GM10266 (cell line): Measurements from ENCODE around the gene ANO9.
"Not testable (repeated sequence)": the region's sequence is repeated elsewhere in the genome, so short reads cannot be mapped to it uniquely, and the experiment has no call there.

ENCODE experiments used
- DNase-seq: peaks from one replicate; pipeline ENCODE4 v3.0.0; 2012; ENCODE audit errors: extremely low spot score
- CTCF ChIP-seq: IDR thresholded peaks from 2 replicates; pipeline ENCODE4 v1.5.1; 2012; ENCODE audit warnings: mild to moderate bottlenecking, low read depth; ENCODE audit not compliant: control insufficient read depth, insufficient read depth; ENCODE audit errors: missing control alignments

Gene ANO9

GRCh38 chr11:471468-472145 is 29.8 kb upstream of the ANO9 start:
- no peak for DNase-seq

GRCh38 chr11:469684-470560 is 28.1 kb upstream of the ANO9 start:
- no peak for TF ChIP-seq CTCF
- DNase-seq, result no peak

More at GRCh38 chr11:471468-472145, 29.8 kb upstream of the ANO9 start:
- no peak for TF ChIP-seq CTCF

- DNase-seq, result not testable (repeated sequence)
Observed at GRCh38 chr11:469026-469683, 27.3 kb upstream of the ANO9 start.

- no peak for TF ChIP-seq CTCF
- DNase-seq, result no peak
Observed at GRCh38 chr11:468493-468892, 26.7 kb upstream of the ANO9 start.

GRCh38 chr11:468036-468435 is 26.2 kb upstream of the ANO9 start:
- TF ChIP-seq CTCF, result no peak
- DNase-seq, result no peak

- no peak for DNase-seq
- no peak for TF ChIP-seq CTCF
Observed at GRCh38 chr11:465896-466530, 24.2 kb upstream of the ANO9 start.

- TF ChIP-seq CTCF, result no peak
- DNase-seq, result no peak
Observed at GRCh38 chr11:464316-464715, 22.5 kb upstream of the ANO9 start.
